ENCODE data around the gene LIMK2. TPM values are rescaled to one million over a fixed set of nuclear protein-coding genes. Genes with fewer than 3 reads are reported as not detected.

The LIMK2 gene
- total RNA-seq, 1 experiment from 2014 or later: 126 TPM

DNA sequence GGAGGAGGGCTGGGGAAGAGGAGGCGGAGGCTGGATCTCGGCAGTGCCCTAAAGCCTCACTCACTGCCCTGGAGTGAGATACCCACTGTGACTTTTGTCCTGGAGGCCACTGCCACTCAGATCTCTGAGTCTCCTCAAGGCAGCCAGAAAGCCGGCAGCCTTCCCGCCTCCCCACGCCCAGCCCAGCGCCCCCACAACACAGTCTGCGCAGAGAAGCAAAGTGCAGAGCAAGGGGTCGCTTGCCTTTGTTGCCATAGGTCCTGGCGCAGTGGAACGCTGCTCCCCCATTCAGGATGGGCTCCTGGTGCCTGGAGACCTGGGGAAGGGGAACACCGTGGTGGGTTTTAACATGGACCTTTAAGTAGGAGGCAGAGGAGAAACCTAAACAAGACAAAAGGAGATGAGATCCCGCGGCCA, 116.5 kb downstream of the LIMK2 start:
- no TSS peak for BruUV-seq (replicated peaks)
- Mint-ChIP-seq H3K9me3 (ENCODE audit: unreplicated experiment) (no peaks in the 10 kb centered on the region), H3K27me3 (ENCODE audit: insufficient read depth, unreplicated experiment) (no peaks in the 10 kb centered on the region), H3K27ac (ENCODE audit: low read depth, unreplicated experiment) (no peak overlapping the region), H3K36me3 (ENCODE audit: insufficient read depth, unreplicated experiment) (peaks cover 53% of the 10 kb centered on the region), H3K4me1 (ENCODE audit: insufficient read depth, unreplicated experiment) (no peaks in the 10 kb centered on the region), H3K4me3 (ENCODE audit: unreplicated experiment) (no peak overlapping the region)
- TF ChIP-seq, protein P1, sequence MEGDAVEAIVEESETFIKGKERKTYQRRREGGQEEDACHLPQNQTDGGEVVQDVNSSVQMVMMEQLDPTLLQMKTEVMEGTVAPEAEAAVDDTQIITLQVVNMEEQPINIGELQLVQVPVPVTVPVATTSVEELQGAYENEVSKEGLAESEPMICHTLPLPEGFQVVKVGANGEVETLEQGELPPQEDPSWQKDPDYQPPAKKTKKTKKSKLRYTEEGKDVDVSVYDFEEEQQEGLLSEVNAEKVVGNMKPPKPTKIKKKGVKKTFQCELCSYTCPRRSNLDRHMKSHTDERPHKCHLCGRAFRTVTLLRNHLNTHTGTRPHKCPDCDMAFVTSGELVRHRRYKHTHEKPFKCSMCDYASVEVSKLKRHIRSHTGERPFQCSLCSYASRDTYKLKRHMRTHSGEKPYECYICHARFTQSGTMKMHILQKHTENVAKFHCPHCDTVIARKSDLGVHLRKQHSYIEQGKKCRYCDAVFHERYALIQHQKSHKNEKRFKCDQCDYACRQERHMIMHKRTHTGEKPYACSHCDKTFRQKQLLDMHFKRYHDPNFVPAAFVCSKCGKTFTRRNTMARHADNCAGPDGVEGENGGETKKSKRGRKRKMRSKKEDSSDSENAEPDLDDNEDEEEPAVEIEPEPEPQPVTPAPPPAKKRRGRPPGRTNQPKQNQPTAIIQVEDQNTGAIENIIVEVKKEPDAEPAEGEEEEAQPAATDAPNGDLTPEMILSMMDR (IDR thresholded peaks at IDR 0.05; ENCODE audit: unreplicated experiment): no peak
- intact Hi-C loops (cut with micrococcal nuclease): no loop called here
- ChIA-PET CTCF (no interaction called here), POLR2A (no interaction called here)
- no peak for DNase-seq (ENCODE audit: unreplicated experiment)

DNA sequence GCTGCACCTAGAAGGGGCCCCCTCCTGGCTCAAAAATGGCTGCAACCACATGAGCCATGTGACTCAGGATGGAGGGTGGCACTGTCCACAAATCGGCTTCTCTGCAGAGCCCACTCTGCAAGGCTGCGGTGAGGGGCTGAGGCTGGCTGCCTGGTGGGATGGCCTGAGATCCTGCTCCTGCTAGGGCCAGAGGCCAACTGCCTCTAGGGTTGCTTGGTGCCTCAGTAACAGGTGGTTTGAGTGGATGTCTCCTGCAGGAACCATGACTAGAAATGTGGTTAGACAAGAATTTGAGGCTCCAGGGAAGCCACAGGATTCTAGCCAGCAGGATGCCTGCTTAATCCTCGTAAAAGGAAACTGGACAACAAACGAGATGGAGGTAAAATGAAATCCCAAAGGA, 116.9 kb downstream of the LIMK2 start:
- intact Hi-C loops (cut with micrococcal nuclease): no loop called here
- H3K4me3 Mint-ChIP-seq (ENCODE audit: unreplicated experiment): no peak overlapping the region
- H3K4me1 Mint-ChIP-seq (ENCODE audit: insufficient read depth, unreplicated experiment): no peaks in the 10 kb centered on the region
- no peak for DNase-seq (ENCODE audit: unreplicated experiment)
- no peak overlapping the region for H3K27ac Mint-ChIP-seq (ENCODE audit: low read depth, unreplicated experiment)
- CTCF ChIA-PET: no interaction called here
- TF ChIP-seq, protein P1 (IDR thresholded peaks at IDR 0.05; ENCODE audit: unreplicated experiment): no peak
- H3K36me3 Mint-ChIP-seq (ENCODE audit: insufficient read depth, unreplicated experiment): peaks cover 58% of the 10 kb centered on the region
- POLR2A ChIA-PET: no interaction called here
- H3K9me3 Mint-ChIP-seq (ENCODE audit: unreplicated experiment): no peaks in the 10 kb centered on the region
- H3K27me3 Mint-ChIP-seq (ENCODE audit: insufficient read depth, unreplicated experiment): no peaks in the 10 kb centered on the region
- BruUV-seq (replicated peaks): no TSS peak

Other genes starting within 250 kb of the LIMK2 start
- gene MORC2, start 243.5 kb upstream of the LIMK2 start, total RNA-seq (2022): 35.7 and 36.1 TPM in 2 replicates
- gene TUG1, start 243.0 kb upstream of the LIMK2 start, total RNA-seq (2022): 85.5 and 99.0 TPM in 2 replicates
- 69.5 and 80.2 TPM in 2 replicates for gene SMTN, start 131.0 kb upstream of the LIMK2 start, total RNA-seq (2022)
- 44.9 and 88.7 TPM in 2 replicates for gene SELENOM, start 104.7 kb upstream of the LIMK2 start, total RNA-seq (2022)
- gene INPP5J, start 89.3 kb upstream of the LIMK2 start, total RNA-seq (2022): 0.61 and 0.66 TPM in 2 replicates
- gene PLA2G3, start 71.8 kb upstream of the LIMK2 start, total RNA-seq (2022): not detected in 2 replicates
- gene RNF185, start 52.1 kb upstream of the LIMK2 start, total RNA-seq (2022): 34.6 and 44.8 TPM in 2 replicates
- 0.25 and 0.93 TPM in 2 replicates for gene PIK3IP1, start 80.2 kb downstream of the LIMK2 start, total RNA-seq (2022)
- 16.0 and 19.2 TPM in 2 replicates for gene PATZ1, start 134.0 kb downstream of the LIMK2 start, total RNA-seq (2022)
- 84.8 and 101 TPM in 2 replicates for gene DRG1, start 187.3 kb downstream of the LIMK2 start, total RNA-seq (2022)

Measured in MCF 10A (cell line).